A549 (cell line): ENCODE data around the gene FAF1. TPM values are rescaled to one million over a fixed set of nuclear protein-coding genes. Genes with fewer than 3 reads are reported as not detected.

Experiments
- ATAC-seq, 2 experiments: fragments of 200-7000 bp in 1 of 2; fragments of >200 bp in 1 of 2; cut with Nextera tagmentation in 1 of 2; cut with Tn5 transposase in 1 of 2; 3 replicates each; pipeline versions ENCODE4 v1.8.0 to v1.9.1; 2018 to 2020; ENCODE audit warnings: mild to moderate bottlenecking in 1 of 2, moderate library complexity in 1 of 2
- CTCF ChIA-PET: fragments of 300-600 bp; sonication (Branson Sonifier 250); formaldehyde crosslinking; extraction: SDS; loops from one replicate; lab custom pipeline; 2021; ENCODE audit warnings: antibody characterized with exemption, inconsistent platforms; lab: Yijun Ruan, JAX
- POLR2A ChIA-PET: fragments of 350-600 bp; formaldehyde crosslinking; extraction: SDS; loops from one replicate; lab custom pipeline; 2021; ENCODE audit warnings: antibody characterized with exemption, inconsistent platforms; lab: Yijun Ruan, JAX
- DNase-seq, 2 experiments: peaks; one replicate each; pipeline versions ENCODE4 v3.0.0 to v3.0.0-alpha.2; 2011 to 2016; ENCODE audit warnings: low read depth in 1 of 2, low spot score in 1 of 2
- FAIRE-seq: peaks from 2 replicates; lab custom pipeline; 2011; peaks lifted over from hg19 to GRCh38; lab: Jason Lieb, UNC
- H3K27ac ChIP-seq, 2 experiments: fragments of >200 bp; sonication (Bioruptor Twin); formaldehyde crosslinking; 3 replicates each; pipeline ENCODE4 v1.5.1; 2016 to 2017
- H3K4me1 ChIP-seq: fragments of >200 bp; sonication (Bioruptor Twin); formaldehyde crosslinking; 3 replicates; pipeline ENCODE4 v1.6.1; 2016
- H3K4me2 ChIP-seq: fragments of >200 bp; sonication (Bioruptor Twin); formaldehyde crosslinking; 3 replicates; pipeline ENCODE4 v1.6.1; 2016
- H3K4me3 ChIP-seq: fragments of >200 bp; sonication (Bioruptor Twin); formaldehyde crosslinking; 3 replicates; pipeline ENCODE4 v1.5.1; 2016
- H3K9me3 ChIP-seq: fragments of >200 bp; sonication (Bioruptor Twin); formaldehyde crosslinking; 3 replicates; pipeline ENCODE4 v1.6.1; 2016
- CHD2 ChIP-seq: fragments of 150-350 bp; IDR thresholded peaks from 2 replicates; pipeline ENCODE4 v1.6.1; 2014; ENCODE audit warnings: low read length; ENCODE audit not compliant: partially characterized antibody
- EHF ChIP-seq: fragments of 250-450 bp; sonication (Bioruptor Pico); IDR thresholded peaks from 2 replicates; pipeline ENCODE4 v1.5.0; 2020; ENCODE audit warnings: mild to moderate bottlenecking
- FOSB ChIP-seq: fragments of 250-450 bp; sonication (Bioruptor Pico); IDR thresholded peaks from 2 replicates; pipeline ENCODE4 v1.5.0; 2020; ENCODE audit warnings: mild to moderate bottlenecking, moderate library complexity
- FOSL2 ChIP-seq, 2 experiments: fragments of 450-650 bp in 1 of 2; fragments of >200 bp in 1 of 2; sonication (Bioruptor Twin) in 1 of 2; formaldehyde crosslinking; IDR thresholded peaks; 2 replicates each; pipeline versions ENCODE4 v1.5.0 to v1.6.1; 2016 to 2020; ENCODE audit warnings: mild to moderate bottlenecking in 1 of 2, moderate library complexity in 1 of 2
- FOXS1 ChIP-seq: fragments of 250-450 bp; sonication (Bioruptor Pico); IDR thresholded peaks from 2 replicates; pipeline ENCODE4 v1.5.0; 2020; ENCODE audit warnings: mild to moderate bottlenecking, moderate library complexity
- GATA3 ChIP-seq: IDR thresholded peaks from 2 replicates; pipeline ENCODE4 v1.6.1; 2012; ENCODE audit warnings: borderline replicate concordance
- HDAC2 ChIP-seq: fragments of 200-600 bp; sonication (generic); IDR thresholded peaks from 2 replicates; pipeline ENCODE4 v1.6.1; 2016
- JUN ChIP-seq, 2 experiments: fragments of >200 bp; sonication (Bioruptor Twin); formaldehyde crosslinking; IDR thresholded peaks; 2 replicates in 1 of 2; 3 replicates in 1 of 2; pipeline ENCODE4 v1.6.1; 2016 to 2017
- JUNB ChIP-seq: fragments of >200 bp; sonication (Bioruptor Twin); formaldehyde crosslinking; IDR thresholded peaks from 2 replicates; pipeline ENCODE4 v1.6.1; 2016
- KDM1A ChIP-seq: fragments of 200-600 bp; sonication (generic); IDR thresholded peaks from 2 replicates; pipeline ENCODE4 v1.6.1; 2016; ENCODE audit warnings: low read depth, mild to moderate bottlenecking
- KDM5A ChIP-seq: fragments of 200-600 bp; sonication (generic); IDR thresholded peaks from 2 replicates; pipeline ENCODE4 v1.6.1; 2016; ENCODE audit warnings: antibody characterized with exemption, mild to moderate bottlenecking
- MAFK ChIP-seq: fragments of 450-650 bp; IDR thresholded peaks from 2 replicates; pipeline ENCODE4 v1.6.1; 2014; ENCODE audit not compliant: partially characterized antibody
- NPAS2 ChIP-seq: fragments of 250-450 bp; sonication (Bioruptor Pico); IDR thresholded peaks from 2 replicates; pipeline ENCODE4 v1.8.0; 2022; ENCODE audit warnings: mild to moderate bottlenecking, moderate library complexity, borderline replicate concordance
- NR3C1 ChIP-seq: fragments of >200 bp; sonication (Bioruptor Twin); formaldehyde crosslinking; IDR thresholded peaks from 3 replicates; pipeline ENCODE4 v1.6.1; 2017
- POLR2A ChIP-seq: IDR thresholded peaks from 2 replicates; pipeline ENCODE4 v1.6.1; 2012; ENCODE audit warnings: mild to moderate bottlenecking, low read length
- POLR2AphosphoS2 ChIP-seq: conservative IDR thresholded peaks from 2 replicates; pipeline ENCODE4 v1.6.1; 2012; ENCODE audit warnings: low read length, improper control_type of control experiment, inconsistent platforms
- RCOR1 ChIP-seq: fragments of 150-350 bp; IDR thresholded peaks from 2 replicates; pipeline ENCODE4 v1.6.1; 2014; ENCODE audit warnings: antibody characterized with exemption, low read length, low read depth
- RFX5 ChIP-seq: fragments of 450-650 bp; IDR thresholded peaks from 2 replicates; pipeline ENCODE4 v1.7.1; 2014; ENCODE audit warnings: antibody characterized with exemption, mild to moderate bottlenecking, moderate library complexity
- SREBF2 ChIP-seq: fragments of 450-650 bp; IDR thresholded peaks from 2 replicates; pipeline ENCODE4 v1.6.1; 2014; ENCODE audit warnings: mild to moderate bottlenecking, moderate library complexity
- TP53 ChIP-seq: fragments of 250-450 bp; sonication (Bioruptor Pico); IDR thresholded peaks from 2 replicates; pipeline ENCODE4 v1.5.0; 2021; ENCODE audit warnings: mild to moderate bottlenecking, moderate library complexity
- ZNF302 ChIP-seq: fragments of 250-450 bp; sonication (Bioruptor Pico); IDR thresholded peaks from 2 replicates; pipeline ENCODE4 v1.9.0; 2021; ENCODE audit warnings: inconsistent platforms, mild to moderate bottlenecking, moderate library complexity
- ZSCAN20 ChIP-seq: fragments of 250-450 bp; sonication (Bioruptor Pico); IDR thresholded peaks from 2 replicates; pipeline ENCODE4 v1.8.0; 2022; ENCODE audit warnings: mild to moderate bottlenecking, moderate library complexity
- WGBS: methylation state at CpG from one replicate; pipeline ENCODE4 v1.1.6; 2017; ENCODE audit errors: missing lambda C conversion rate; 5-methylcytosine and 5-hydroxymethylcytosine counted together
- polyA plus RNA-seq, 4 experiments: library from polyadenylated mRNA; depleted of rRNA in 3 of 4; stranded (reverse); fragments of >200 nt; fragmentation: RNase III in 1 of 4; extraction: RNeasy Plus Mini Kit Qiagen cat#74134 plus additional on column Dnase treatment in 1 of 4; gene quantifications; 2 replicates in 3 of 4; 3 replicates in 1 of 4; pipeline ENCODE4 v1.2.3, GENCODE V29; 2011 to 2017
- TF ChIP-seq, protein P1 (sequence below): fragments of >200 bp; sonication (Bioruptor Twin); formaldehyde crosslinking; IDR thresholded peaks from 2 replicates; pipeline ENCODE4 v1.6.1; 2016
- TF ChIP-seq, protein P2 (sequence below): IDR thresholded peaks from 2 replicates; pipeline ENCODE4 v1.6.1; 2012; ENCODE audit warnings: low read depth, borderline replicate concordance
- TF ChIP-seq, protein P3 (sequence below): fragments of 250-450 bp; sonication (Bioruptor Pico); IDR thresholded peaks from 2 replicates; pipeline ENCODE4 v1.5.0; 2020; ENCODE audit warnings: low read depth, mild to moderate bottlenecking, moderate library complexity

The FAF1 gene
- polyA plus RNA-seq, 2 of the 4 experiments (the other 2 are of a cell fraction) = 31.7 to 46.2 TPM

DNA sequence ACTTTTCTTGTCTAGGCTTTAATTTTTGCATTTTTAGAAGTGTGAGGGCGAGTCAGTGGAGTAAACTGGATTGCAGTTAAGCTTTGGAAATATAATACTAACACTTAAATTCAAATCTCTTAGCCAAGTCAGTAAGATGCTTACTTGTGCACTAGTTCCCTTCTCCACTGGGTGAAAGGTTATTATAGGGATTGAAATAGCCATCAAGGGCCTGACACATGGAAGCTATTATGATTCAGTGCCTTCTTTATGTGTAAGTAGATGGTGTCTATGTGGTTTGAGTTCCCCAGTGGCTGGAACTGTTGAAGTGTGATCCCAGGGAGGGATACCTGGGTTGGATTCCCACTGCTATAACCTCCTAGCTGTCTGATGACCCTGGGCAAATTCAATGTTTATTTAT, 512.1 kb downstream of the FAF1 start:
- TF ChIP-seq FOSB (no peak), CHD2 (no peak), FOXS1 (CRISPR knock-in tag) (no peak), SREBF2 (no peak), POLR2AphosphoS2 (no peak), JUNB (no peak), GATA3 (no peak), EHF (no peak), POLR2A (no peak), FOSL2 (IDR thresholded peaks at IDR 0.05) (no peak), FOSL2 (CRISPR knock-in tag; IDR thresholded peaks at IDR 0.05) (no peak), RFX5 (no peak)
- TF ChIP-seq, protein P1, sequence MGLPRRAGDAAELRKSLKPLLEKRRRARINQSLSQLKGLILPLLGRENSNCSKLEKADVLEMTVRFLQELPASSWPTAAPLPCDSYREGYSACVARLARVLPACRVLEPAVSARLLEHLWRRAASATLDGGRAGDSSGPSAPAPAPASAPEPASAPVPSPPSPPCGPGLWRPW = no peak
- TF ChIP-seq, protein P2, sequence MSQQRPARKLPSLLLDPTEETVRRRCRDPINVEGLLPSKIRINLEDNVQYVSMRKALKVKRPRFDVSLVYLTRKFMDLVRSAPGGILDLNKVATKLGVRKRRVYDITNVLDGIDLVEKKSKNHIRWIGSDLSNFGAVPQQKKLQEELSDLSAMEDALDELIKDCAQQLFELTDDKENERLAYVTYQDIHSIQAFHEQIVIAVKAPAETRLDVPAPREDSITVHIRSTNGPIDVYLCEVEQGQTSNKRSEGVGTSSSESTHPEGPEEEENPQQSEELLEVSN = no peak
- TF ChIP-seq, all 56 proteins: peak for 0
- CTCF ChIA-PET = interaction anchor here (1.3 kb wide), 1 partner anchor 16 kb away, joined by 4 read pairs; no protein-coding TSS in a partner anchor
- POLR2A ChIA-PET = no interaction called here
- no peak overlapping the region for H3K4me2 ChIP-seq
- H3K4me1 ChIP-seq = no peaks in the 10 kb centered on the region
- 96% methylated on average over 1 of the region's 1 CpG for WGBS
- H3K27ac ChIP-seq = no peak overlapping the region
- no peak overlapping the region for H3K4me3 ChIP-seq
- H3K9me3 ChIP-seq = no peaks in the 10 kb centered on the region
- DNase-seq (no peak), FAIRE-seq (no peak), ATAC-seq (no peak)

DNA sequence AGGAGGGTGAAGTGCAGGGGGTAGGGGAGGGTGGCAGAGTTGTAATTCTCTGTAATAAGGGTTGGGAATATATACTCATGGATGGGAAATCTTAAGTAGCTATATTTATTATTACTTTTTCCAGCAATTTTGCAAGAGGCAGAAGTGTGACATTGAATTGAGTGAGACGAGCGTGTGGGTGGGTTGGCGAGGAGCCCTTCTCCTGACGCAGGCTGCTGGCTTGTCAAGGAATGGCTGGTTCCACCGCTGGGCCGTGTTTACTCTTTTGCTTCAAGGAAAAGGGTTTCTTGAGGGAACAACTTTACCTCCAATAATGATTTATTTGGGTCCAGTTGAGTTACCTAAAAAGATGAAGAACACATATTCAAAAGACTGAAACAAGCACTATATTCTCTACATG, 518.9 kb downstream of the FAF1 start:
- DNase-seq = no peak
- 93% methylated on average over 6 of the region's 6 CpGs for WGBS
- no peaks in the 10 kb centered on the region for H3K4me1 ChIP-seq
- no peak overlapping the region for H3K27ac ChIP-seq
- no peak for ATAC-seq
- POLR2A ChIA-PET = no interaction called here
- no peak for TF ChIP-seq POLR2A
- no peak for TF ChIP-seq HDAC2
- TF ChIP-seq NR3C1 = no peak
- no peak for TF ChIP-seq ZNF302 (CRISPR knock-in tag)
- TF ChIP-seq MAFK = no peak
- TF ChIP-seq, protein P2 = no peak
- TF ChIP-seq CHD2 = no peak
- TF ChIP-seq KDM1A = no peak
- TF ChIP-seq, protein P3, sequence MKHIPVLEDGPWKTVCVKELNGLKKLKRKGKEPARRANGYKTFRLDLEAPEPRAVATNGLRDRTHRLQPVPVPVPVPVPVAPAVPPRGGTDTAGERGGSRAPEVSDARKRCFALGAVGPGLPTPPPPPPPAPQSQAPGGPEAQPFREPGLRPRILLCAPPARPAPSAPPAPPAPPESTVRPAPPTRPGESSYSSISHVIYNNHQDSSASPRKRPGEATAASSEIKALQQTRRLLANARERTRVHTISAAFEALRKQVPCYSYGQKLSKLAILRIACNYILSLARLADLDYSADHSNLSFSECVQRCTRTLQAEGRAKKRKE = no peak
- TF ChIP-seq EHF = no peak
- TF ChIP-seq GATA3 = no peak
- no peak for TF ChIP-seq NPAS2 (CRISPR knock-in tag)
- TF ChIP-seq JUN (IDR thresholded peaks at IDR 0.05) = no peak
- no peak for TF ChIP-seq TP53
- no peak for TF ChIP-seq KDM5A
- TF ChIP-seq RCOR1 = no peak
- no peak for TF ChIP-seq FOSB
- TF ChIP-seq ZSCAN20 = no peak
- TF ChIP-seq SREBF2 = no peak
- TF ChIP-seq, all 56 proteins: peak for 0
- Histone ChIP-seq H3K4me3 (no peak overlapping the region), H3K4me2 (no peak overlapping the region), H3K9me3 (no peaks in the 10 kb centered on the region)
- CTCF ChIA-PET = no interaction called here
- no peak for FAIRE-seq
